ENCODE measurements around the gene CCND2.

CCND2 gene

GRCh38 chr12:4275870-4276301, 2.3 kb downstream of the CCND2 start:
- in situ Hi-C loops (cut with HindIII; ENCODE audit: low sequenced_read_pairs): no loop called here

DNA sequence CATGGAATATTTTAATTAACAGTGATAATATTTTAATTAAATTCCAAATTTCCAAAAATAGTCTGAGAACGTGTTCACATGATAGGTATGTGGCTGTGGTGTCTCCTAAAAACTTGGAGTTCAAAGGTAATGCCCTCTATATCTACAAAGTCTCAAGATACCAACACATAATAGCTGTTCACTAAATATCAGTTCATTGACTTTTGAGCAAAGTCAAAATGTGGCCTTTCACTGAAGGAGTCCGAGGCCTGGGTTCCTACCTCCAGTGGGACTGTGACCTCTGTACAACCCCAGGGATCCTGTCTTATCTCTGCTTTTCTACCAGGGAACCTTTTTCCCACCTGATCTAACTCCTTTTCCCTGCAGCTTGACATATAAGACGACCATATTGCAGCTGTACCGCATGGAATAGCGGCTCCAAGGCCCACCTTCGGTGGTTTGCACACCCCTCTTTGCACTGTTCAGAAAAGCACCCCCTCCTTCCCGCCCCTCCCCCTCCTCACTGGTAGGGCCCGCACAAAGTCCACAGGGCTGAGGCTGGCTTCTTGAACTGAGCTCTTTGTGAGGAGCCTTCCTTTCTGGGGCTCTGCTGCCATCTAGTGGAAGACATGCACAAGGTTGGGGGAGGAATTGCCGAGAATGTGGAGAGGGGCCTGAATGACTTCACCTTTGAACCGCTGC, 3.1 kb downstream of the CCND2 start:
- in situ Hi-C loops (cut with HindIII; ENCODE audit: low sequenced_read_pairs): no loop called here

DNA sequence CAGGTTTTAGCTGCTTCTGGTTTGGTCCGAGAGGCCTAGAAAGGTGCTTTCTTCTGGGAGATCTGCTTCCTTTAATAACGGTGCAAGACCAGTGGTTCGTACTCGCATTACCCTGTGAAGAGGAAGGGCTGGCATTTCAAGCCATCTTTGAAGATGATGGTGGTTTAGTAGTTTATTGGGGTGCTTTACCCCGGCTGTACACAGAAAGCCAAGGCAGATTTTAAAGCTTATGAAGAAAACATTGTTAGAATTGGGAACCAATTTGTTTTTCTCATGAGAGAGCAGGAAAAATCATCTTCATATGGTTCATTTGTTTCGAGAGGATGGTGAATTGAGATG, 3.6 kb downstream of the CCND2 start:
- in situ Hi-C loops (cut with HindIII; ENCODE audit: low sequenced_read_pairs): no loop called here

GRCh38 chr12:4277857-4278256, 4.3 kb downstream of the CCND2 start:
- in situ Hi-C loops (cut with HindIII; ENCODE audit: low sequenced_read_pairs): no loop called here

- in situ Hi-C loops (cut with HindIII; ENCODE audit: low sequenced_read_pairs): no loop called here
Observed at GRCh38 chr12:4278329-4279197, 5.0 kb downstream of the CCND2 start.

DNA sequence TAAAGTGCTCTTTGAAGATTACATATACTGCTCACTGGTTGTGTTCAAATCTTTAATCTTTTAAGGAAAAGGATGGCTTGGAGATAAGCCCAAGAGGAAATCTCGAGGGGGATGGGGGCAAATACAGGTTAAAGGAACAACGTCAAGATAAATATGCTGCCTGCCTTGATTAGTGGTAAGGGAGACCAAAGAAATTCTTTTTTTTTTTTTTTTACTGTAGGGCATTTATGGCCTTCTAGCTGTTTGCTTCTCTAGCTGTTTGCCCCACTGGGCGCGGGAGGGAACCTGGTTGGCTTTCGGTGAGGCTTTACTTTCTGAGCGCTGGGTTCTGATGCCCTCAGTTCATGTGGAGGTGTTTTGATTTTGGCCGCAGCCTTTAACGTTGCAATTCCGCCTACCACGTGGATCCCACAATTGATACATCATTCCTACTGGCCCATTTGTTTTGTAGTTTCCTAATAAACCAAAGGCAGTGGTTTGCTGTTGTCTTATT, 5.7 kb downstream of the CCND2 start:
- in situ Hi-C loops (cut with HindIII; ENCODE audit: low sequenced_read_pairs): no loop called here

- in situ Hi-C loops (cut with HindIII; ENCODE audit: low sequenced_read_pairs): no loop called here
Observed at GRCh38 chr12:4280351-4281163, 7.0 kb downstream of the CCND2 start.

- in situ Hi-C loops (cut with HindIII; ENCODE audit: low sequenced_read_pairs): no loop called here
Observed at GRCh38 chr12:4281173-4281654, 7.7 kb downstream of the CCND2 start.

- in situ Hi-C loops (cut with HindIII; ENCODE audit: low sequenced_read_pairs): no loop called here
Observed at GRCh38 chr12:4282103-4282891, 8.7 kb downstream of the CCND2 start.

GRCh38 chr12:4282892-4283511, 9.4 kb downstream of the CCND2 start:
- in situ Hi-C loops (cut with HindIII; ENCODE audit: low sequenced_read_pairs): no loop called here

GRCh38 chr12:4283512-4284255, 10.1 kb downstream of the CCND2 start:
- in situ Hi-C loops (cut with HindIII; ENCODE audit: low sequenced_read_pairs): no loop called here

GRCh38 chr12:4284306-4284705, 10.7 kb downstream of the CCND2 start:
- in situ Hi-C loops (cut with HindIII; ENCODE audit: low sequenced_read_pairs): no loop called here

DNA sequence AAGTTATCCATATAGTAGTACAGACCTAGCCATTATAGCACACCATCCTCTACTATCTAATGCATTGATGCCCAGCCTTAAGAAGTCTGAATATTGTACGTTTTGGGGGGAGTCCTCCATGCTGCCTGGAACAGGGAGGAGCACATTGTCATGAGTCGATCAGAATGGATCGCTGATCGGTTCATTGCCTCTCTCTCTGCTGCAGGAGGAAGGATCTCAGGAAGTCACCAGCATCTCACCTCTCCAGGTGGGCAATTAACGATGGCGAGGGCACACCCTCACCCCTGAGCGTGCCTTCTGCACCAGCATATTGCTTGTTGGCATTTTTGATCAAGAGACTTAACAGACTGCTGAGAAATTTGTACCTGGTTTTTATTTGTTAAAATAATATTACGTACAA, 11.5 kb downstream of the CCND2 start:
- in situ Hi-C loops (cut with HindIII; ENCODE audit: low sequenced_read_pairs): no loop called here

GRCh38 chr12:4286228-4286627, 12.7 kb downstream of the CCND2 start:
- in situ Hi-C loops (cut with HindIII; ENCODE audit: low sequenced_read_pairs): no loop called here

DNA sequence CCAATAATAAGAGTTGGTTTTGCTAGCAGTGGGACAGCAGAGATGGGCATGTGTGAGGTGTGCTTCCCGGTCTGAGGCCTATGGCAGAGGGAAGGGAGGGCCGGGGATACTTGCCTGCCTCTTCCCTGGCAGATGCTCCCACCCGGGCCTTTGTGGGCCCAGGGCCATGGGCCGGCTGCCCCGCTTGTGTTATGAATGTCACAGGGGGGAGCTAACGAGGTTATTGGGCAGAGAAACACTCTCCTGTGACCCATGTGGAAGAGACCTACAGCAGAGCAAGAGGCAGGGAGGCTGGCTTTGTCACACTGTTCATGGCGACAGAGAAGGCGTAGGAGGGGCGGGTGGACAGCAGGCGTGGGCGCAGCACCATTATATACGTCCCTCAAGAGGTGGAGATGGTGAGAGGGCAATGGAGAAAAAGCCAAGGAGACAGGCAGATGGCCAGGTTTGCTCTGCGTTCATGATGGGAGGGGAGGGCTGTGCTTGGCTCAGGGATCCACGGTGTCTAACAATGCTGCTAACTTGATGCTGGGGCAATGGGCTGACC, 13.3 kb downstream of the CCND2 start:
- in situ Hi-C loops (cut with HindIII; ENCODE audit: low sequenced_read_pairs): no loop called here

DNA sequence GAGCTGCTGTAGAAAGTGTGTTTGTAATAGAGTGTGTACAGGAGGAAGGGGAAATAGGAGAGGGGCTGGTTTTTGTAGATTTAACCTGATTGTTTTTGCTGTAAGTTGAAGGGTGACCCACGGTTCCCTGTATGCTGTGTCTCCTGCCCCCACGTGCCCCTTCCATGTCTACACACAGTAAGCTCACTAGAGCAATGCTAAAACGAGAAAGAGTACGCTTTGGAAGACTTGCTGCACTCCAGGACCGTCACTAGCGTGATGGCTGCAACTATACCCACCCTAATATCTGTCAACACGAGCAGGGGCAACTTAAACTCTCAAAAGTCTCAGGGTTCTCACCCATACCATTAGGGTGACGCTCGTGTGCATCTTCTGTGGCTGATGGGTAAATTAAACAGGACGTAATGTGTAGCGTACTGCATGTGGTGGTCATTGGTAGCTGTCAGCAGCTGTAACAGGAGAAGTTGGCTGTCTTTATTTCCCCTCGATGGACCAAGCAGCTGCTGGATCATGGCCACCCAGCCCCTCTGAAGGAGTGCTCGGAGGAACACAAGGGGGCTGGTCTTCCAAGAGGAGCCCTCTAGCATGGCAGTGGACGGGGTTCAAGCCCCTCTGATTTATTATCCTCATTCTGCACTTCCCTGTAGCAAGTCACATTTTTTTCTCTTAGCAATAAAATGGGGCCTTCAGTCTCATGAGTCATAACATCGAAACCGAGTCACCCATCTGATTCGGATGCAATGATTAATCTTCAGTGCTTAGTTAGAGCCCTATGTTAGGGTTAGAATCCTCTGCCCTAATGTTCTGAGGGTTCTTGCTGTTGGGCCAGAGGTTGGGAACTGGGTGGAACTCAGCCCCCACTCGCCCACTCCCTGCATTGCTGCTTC, 14.0 kb downstream of the CCND2 start:
- in situ Hi-C loops (cut with HindIII; ENCODE audit: low sequenced_read_pairs): no loop called here

- in situ Hi-C loops (cut with HindIII; ENCODE audit: low sequenced_read_pairs): no loop called here
Observed at GRCh38 chr12:4288296-4289131, 15.0 kb downstream of the CCND2 start.
